Jurkat, Clone E6-1 (cell line): ENCODE results near the gene EVL.
"Not testable (repeated sequence)": the region's sequence is repeated elsewhere in the genome, so short reads cannot be mapped to it uniquely, and the experiment has no call there.

Source experiments
- DNase-seq: peaks from one replicate; pipeline ENCODE4 v3.0.0-alpha.2; 2011; ENCODE audit warnings: low read depth, low spot score
- H3K4me3 ChIP-seq: 2 replicates; pipeline ENCODE4 v1.5.1; 2011; ENCODE audit warnings: mild to moderate bottlenecking, low read length, control low read depth, moderate library complexity

The EVL gene

DNA sequence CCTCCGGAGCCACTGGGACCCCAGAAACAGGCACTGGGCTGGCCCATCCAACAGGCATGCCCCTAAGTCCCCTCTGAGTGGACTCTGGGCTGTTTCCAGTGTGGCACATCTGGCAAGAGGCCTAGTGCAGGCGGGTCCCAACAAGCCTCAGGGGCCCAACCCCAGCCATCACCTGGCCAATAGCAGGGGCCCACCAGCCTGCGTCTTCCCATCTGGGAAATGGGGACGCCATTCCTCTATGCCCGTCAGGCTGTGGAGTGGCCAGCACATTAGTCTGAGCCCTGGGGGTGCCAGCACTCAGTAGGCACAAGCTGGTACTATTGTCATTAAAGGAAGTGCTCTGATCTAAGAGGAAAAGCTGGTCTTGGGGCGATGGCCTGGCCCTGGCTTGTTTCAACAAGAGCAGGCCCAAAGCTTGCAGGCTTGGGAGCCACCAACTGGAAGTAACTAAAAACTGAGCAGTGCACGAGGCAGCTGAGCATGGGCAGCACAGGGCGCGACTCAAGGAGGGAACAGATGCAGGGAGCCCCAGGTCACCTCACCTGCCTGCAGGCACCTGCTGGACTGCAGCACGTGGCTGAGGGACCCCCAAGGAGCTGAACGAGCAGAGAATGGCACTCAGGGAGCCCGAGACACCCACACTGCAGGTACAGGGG lies 85.8 kb downstream of the EVL start:
- H3K4me3 ChIP-seq: no peak overlapping the region
- no peak for DNase-seq

DNA sequence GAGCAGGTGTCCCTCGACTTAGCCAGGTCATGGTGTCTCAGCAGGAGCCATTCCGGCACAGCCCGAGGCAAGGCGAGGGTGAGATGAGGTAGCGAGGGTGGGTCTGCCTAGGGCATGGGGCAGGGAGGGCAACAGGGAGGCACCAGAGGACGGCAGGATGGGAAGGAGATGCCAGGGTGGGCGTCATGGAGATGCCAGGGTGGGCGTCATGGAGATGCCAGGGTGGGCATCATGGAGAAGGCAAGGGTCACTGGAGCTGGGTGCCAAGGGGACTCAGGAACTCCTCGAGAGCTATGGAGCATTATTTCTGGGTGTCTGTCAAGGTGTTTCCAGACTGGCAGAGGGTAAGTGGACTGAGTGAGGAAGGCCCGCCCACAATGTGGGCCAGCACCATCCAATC lies 86.9 kb downstream of the EVL start:
- no peak for DNase-seq

DNA sequence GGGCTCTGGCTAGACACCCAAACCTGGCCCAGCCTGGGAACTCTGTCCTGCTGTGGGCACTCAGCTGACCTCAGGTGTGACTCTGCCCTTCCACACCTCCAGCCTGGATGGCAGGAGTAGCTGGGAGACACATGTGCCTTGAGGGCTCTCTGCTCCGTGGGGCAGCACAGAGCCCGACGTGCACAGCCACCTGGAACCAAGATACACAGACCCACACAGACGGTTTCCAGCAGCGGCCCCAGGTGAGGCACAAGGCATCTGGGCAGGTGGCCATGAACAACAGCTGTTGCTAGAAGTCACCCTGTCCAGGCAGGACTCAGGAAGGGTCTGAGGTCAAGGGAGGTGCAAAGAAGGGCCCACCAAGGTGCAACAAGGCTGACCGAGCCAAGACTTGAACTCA lies 88.3 kb downstream of the EVL start:
- DNase-seq: no peak
- H3K4me3 ChIP-seq: no peak overlapping the region

More for the DNA sequence above, 86.9 kb downstream of the EVL start:
- no peak overlapping the region for H3K4me3 ChIP-seq

DNA sequence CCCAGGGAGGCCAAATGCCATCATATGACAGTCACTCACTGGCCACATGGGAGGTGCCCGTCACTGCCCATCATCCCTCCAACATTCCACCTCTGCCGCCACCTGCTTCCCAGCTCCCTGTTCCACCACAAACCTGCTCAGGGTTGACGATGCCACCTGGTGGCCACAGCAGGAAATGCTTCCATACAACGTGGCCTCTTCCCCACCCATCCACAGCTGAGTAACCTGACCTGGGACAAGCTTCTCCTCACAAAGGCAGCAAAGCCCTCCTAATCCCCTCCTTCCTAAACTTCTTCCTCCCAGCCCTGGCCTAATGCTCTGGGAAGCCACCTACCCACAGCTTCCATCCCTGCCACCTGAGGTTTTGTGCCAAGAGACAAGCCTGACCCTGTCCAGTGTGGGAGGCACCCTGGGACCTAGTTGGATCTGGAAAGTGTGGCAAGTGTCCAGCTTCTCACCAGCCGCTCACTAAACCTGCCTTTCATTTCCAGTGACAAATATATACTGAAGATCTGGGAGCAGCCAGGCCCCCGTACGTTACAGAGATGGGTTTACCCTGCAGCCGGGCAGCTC lies 89.9 kb downstream of the EVL start:
- DNase-seq: no peak
- H3K4me3 ChIP-seq: no peak overlapping the region

DNA sequence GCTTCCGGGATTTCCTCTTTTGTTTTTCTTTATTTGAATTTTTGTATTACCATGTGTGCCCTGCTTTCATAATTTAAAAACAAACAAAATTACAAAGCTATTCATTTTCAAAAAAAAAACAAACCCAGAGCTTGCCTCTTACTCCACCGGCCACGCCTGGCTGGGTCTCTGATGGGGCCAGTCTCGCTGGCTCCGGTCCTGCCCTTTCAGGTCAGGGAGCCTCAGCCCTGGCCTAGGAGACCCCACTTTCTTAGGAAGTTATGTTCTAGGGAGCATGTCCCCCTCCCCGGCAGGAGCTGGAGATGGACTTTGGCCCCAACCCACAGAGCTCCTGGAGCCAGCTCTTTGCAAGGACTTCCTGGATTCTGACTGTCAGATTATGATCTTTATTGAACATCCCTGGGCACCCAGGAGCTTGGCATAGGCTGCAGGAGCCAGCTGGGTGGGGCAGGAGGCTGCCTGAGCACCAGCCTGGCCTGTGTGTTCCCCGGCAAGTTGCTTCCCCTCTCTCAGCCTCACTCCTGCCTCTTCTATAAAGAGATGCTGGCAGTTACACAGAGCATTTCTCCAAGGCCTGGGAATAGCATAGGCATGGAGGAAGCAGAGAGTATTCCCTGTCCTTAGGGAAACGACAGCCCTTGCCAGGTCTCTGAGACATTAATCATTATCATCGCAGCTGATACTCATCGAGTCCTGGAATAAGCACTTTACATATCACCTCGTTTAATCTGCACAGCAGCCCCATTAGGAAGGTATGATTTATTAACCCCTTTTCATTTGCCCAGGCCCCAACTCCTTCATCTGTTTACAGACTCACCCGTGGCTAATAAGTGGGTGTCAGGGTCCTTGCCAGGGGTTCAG lies 90.8 kb downstream of the EVL start:
- DNase-seq: no peak
- H3K4me3 ChIP-seq: no peak overlapping the region

DNA sequence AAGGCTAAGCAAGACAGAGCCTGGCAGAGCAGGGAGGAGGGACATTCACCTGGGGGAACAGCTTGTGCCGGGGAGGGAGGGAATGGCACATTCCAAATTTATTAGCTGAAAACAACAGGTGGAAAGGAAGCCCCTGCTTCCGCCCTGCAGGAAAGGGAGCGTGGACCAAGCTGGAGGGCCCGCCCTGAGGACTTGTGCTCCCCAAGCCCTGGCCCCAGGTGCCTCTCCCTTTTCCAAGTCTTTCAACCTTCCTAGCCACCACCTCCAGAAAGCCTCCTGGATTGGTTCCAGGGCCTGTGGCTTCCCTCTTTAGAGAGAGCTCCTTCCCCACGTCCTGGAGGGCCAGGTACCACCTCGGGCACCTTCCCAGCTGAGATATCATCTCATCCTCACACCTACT lies 91.6 kb downstream of the EVL start:
- no peak for DNase-seq
- H3K4me3 ChIP-seq: no peak overlapping the region

DNA sequence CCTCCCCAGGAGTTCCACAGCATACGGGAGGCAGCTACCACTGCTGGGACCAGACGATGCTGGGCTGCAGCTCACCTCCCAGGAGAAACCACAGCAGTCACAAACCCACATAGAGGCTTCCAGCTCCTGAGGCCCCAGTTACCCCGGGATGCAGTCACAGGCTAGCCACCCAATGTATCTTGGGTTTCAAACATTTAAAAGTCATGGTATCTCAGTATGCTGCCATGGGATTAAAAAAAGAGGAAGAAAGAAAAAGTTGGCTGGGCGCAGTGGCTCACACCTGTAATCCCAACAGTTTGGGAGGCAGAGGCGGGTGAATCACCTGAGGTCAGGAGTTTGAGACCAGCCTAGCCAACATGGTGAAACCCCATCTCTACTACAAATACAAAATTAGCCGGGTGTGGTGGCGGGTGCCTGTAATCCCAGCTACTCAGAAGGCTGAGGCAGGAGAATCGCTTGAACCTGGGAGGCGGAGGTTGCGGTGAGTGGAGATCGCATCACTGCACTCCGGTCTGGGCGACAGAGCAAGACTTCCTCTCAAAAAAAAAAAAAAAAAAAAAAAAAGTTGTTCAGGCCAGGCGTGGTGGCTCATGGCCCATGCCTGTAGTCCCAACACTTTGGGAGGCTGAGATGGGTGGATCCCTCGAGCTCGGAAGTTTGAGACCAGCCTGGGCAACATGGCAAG lies 92.5 kb downstream of the EVL start:
- DNase-seq, H3K4me3 ChIP-seq: not testable (repeated sequence)

DNA sequence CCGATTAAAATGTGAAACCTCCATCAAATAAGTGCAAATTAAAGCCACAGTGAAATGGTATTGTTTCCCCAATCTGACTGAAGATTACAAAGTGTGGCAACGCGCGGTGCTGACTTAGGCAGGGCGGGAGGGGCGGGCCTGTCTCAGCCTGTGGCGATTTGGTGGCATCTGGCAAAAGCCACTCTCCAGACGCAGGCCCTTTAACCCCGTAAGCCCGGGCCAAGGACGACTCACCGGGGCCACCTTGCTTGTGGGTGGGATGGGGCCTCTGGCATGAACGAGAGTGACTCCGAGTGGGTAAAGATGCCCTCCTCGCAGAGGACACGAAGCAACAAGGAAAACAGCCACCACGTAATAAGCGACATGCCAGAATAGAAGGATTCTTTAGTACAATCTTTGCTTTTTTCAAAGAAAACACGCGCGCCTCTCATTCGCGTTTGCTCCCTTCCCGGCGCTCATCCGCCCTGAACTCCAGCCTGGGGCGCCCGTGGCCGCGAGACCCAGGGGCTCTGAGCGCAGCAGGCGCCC lies 93.4 kb downstream of the EVL start:
- no peak for DNase-seq
- H3K4me3 ChIP-seq: no peak overlapping the region

DNA sequence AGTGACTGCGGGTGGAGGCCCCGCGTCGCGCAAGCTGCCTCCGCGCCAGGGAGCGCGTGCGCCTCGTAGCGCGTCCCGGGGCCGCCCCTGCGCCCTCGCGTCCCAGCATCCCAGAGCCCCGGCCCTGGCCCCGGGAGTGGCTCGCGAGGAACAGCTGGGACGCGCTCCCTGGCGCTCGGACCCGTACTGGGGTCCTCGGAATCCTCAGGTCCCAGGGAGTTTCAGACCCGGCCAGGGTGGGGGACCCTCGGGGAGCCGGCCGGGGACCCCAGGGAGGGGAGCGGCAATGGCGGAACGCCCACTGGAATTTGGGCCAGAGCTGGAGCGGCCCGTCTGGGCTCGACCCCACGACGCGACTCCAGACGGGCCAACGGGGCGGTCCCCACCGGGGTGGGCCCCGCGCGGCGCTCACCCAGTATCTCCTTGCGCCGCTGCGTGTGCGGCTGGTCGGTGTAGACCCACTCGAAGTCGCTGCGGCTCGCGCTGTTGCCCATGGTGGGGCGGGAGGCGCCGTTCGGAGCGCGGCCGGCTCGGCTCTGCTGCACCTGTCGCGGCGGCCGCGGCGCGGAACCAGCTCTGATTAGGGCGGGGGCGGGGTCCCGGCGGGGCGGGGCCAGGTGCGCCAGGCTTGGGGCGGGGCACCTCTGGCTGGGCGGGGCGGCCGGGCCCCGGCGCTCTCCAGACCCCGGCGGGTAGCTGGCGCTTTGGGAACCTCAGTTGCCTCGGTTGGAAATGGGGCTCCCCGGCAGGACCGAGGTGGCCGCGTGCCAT lies 94.1 kb downstream of the EVL start, which contains the start of gene DEGS2:
TSS of gene DEGS2 (minus strand) at position 552 of the 771 bp plus-strand sequence. CDS start at position 494, 58 bp downstream.
- no peak for DNase-seq

DNA sequence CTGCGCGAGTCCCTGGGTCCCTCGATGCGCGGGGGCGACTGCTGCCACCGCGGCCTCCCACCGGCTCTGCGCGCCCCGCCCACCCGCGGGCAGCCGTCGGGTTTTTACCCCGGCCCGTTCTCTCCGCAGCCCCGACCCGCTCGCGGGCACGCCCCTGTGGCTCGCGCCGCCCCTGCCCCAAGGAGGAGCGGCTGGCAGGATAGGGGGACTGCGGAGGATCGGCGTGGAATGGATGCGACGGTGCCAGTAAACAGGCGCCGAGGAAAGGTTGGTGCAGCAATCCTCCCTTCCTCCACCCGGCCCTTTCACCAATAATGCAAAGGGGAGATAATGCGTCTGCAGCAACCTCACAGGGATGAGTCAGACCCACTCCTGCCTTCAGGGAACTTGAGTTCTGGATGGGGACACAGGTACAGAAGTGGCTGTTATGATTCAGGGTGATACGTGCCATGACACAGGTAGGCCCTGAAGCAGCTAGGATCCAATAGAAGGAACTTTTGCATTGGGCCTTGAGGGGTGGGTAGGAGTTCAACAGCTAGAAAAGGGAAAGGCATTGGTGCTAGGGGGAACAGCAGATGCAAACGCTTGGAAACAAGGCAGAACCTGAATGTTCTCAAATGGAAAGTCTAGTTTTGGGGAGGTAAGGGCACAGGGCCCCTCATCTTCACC lies 94.8 kb downstream of the EVL start:
- H3K4me3 ChIP-seq: peak overlapping the region; percentile 24; the same call in 1 of the 2 replicates
- DNase-seq: no peak

More for the DNA sequence above, 94.1 kb downstream of the EVL start, which contains the start of gene DEGS2:
- peak within 1 kb of the TSS; percentile 45 for H3K4me3 ChIP-seq

DNA sequence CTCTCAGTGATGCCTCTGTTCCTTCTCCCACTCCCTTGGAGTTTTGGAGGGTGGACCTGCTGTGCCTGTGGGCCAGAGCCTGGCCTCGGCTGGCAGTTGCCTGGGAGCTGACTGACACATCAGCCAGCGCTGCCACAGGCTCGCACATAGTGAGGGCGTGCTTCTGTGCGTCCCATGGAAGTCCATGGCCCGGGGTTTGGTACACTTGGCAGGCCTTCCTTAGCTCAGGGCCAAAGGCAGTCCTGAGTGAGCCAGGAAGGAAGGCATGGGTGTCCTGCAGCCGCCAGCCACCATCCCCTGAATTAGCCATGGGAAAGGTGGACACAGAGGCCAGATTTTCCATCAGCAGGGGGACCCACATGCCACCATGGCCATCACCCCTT lies 95.3 kb downstream of the EVL start:
- no peak overlapping the region for H3K4me3 ChIP-seq
- no peak for DNase-seq

DNA sequence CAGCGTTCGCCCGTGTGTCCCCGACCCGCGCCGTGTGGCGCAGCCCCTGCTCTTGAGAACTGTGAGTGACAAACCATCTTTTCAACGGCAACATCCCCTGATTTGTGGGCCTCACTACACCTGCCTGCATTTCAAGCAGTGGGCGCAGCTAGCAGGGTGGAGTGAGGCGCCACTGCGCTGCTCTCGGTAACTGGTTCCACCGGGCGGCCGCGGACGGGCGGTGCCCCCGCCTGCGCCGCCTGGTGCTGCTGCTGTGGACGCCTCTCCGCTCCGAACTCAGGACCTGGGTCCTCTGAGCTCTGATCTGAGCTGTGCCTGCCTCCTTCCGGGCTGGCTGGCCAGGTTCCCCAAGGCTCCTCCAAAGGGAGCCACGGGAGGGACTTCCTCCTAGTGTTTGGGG lies 100.2 kb downstream of the EVL start:
- no peak for DNase-seq
- no peak overlapping the region for H3K4me3 ChIP-seq

DNA sequence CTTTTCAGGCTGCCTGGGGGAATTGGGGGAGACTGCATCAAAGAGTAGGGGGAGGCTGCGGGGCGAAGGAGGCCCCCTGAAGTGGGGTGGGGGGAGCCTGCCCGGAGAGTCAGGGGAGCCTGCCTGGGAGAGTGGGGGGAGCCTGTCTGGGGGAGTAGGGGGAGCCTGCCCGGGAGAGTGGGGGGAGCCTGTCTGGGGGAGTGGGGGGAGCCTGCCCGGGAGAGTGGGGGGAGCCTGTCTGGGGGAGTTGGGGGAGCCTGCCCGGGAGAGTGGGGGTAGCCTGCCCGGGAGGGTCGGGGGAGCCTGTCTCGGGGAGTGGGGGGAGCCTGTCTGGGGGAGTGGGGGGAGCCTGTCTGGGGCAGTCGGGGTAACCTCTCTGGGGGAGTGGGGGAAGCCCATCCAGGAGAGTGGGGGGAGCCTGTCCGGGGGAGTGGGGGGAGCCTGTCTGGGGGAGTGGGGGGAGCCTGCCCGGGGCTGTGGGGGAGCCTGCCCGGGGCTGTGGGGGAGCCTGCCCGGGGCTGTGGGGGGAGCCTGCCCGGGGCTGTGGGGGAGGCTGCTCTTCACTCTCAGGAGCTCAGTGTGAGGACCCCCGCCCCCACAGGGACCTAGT lies 100.7 kb downstream of the EVL start:
- H3K4me3 ChIP-seq: no peak overlapping the region
- no peak for DNase-seq

DNA sequence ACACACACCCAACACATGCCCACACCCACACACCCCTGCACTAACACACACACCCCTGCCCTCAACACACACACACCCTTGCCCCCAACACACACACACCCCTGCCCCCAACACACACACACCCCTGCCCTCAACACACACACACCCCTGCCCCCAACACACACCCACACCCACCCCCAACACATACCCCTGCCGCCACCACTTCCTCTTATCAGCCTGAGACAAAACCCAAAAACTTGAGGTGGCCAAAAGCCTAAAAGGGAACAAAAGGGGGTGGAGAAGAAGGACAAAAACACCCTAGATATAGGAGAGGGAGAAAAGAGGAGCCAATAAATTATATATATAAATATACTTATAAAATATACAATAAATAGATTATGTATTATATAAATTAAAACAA lies 103.3 kb downstream of the EVL start:
- no peak overlapping the region for H3K4me3 ChIP-seq
- no peak for DNase-seq

DNA sequence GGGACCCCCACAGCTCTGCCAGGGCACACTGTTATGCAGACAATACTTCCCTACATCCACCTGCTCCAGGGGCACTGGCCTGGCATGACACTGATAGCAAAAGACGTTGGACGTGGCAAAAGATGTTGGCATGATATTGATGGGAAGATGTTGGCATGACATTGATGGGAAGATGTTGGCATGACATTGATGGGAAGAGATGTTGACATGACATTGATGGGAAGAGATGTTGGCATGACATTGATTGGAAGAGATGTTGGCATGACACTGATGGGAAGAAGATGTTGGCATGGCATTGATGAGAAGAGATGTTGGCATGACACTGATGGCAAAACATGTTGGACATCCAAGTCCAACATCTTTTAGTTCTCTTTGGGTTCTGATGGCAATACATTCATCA lies 105.7 kb downstream of the EVL start:
- DNase-seq: no peak
- no peak overlapping the region for H3K4me3 ChIP-seq

DNA sequence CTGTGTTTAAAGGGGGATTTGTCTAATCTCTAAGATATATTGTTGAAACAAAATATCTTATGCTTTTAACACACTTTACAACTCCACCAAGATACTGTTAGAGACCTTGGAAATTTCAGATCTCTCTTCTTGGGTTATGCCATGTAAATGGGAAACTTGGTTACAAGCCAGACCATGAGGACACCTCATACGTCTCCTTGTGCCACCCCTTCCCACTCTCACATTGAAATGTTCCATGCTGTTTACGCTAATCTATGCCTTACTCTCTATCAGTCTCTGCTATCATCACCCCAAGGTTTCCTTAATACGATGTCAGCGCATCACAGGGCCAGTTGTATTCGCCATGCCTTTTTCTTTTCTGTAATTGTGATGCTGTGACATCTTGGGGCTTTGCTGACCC lies 107.6 kb downstream of the EVL start:
- no peak overlapping the region for H3K4me3 ChIP-seq
- no peak for DNase-seq

DNA sequence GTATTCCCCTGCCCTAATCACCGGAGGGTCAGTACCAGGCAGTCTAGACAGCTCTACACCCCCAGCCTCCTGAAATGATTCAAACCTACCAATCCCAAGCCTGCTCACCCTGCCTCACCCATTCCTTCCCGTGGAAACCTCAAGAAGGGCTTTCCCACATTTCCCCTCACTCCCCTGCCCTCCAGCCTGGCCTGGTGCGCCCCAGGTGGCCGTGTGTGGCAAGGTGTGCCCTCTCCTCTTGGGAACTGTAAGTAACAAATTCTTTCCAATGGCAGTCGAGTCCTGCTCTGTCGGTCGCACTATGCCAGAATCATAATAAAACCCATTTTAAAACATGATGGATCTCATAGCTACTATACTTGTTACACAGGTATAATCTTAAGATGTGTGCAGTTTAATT lies 108.1 kb downstream of the EVL start:
- no peak for DNase-seq
- H3K4me3 ChIP-seq: no peak overlapping the region

DNA sequence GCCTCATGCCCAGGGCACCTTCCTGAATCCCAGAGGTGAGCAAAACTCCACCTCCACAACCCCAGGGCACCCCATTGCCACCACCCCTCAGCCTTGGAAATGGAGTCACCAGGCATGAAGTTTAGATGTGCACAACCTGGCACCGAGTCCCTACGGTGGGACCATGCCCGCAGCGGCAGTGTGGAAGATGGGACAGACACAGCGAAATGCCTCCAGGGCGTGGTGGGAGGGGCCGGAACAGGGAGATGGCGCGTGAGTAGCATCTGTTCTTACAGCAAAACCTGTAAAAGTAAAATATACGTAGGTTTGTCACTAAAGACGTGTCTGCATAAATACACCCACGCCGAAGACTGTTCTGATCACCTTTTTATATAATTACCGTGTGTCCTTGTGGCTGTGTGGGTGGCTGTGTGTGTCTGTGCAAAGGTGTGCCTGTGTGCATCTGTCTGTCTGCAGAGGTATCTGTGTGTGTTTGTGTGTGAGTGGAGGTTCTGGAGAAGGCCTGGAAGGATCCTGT lies 111.6 kb downstream of the EVL start:
- H3K4me3 ChIP-seq: no peak overlapping the region
- no peak for DNase-seq
